ENCODE results near the gene STMN3.

Gene STMN3

GRCh38 chr20:63653041-63653973 lies at the start of gene STMN3:
TSS of gene STMN3 (minus strand) at chr20:63653424. CDS start at chr20:63653345, 79 bp downstream.
- peak; percentile 89 for DNase-seq

- peak; percentile 57 for DNase-seq
These were observed 48.9 kb upstream of the STMN3 start for GRCh38 chr20:63702036-63702665.

GRCh38 chr20:63701329-63702035 lies 48.3 kb upstream of the STMN3 start:
- DNase-seq = peak; percentile 62

GRCh38 chr20:63701051-63701328 lies 47.8 kb upstream of the STMN3 start:
- no peak for DNase-seq

- peak; percentile 60 for DNase-seq
These were observed 47.2 kb upstream of the STMN3 start for GRCh38 chr20:63700199-63701050.

GRCh38 chr20:63699466-63700198 lies 46.4 kb upstream of the STMN3 start:
- DNase-seq = no peak

GRCh38 chr20:63698739-63699465 lies 45.7 kb upstream of the STMN3 start:
- peak; percentile 84 for DNase-seq

GRCh38 chr20:63697868-63698545 lies 44.8 kb upstream of the STMN3 start:
- no peak for DNase-seq

GRCh38 chr20:63697357-63697867 lies 44.2 kb upstream of the STMN3 start:
- DNase-seq = no peak

GRCh38 chr20:63696628-63697356 lies 43.6 kb upstream of the STMN3 start, which contains the start of gene TNFRSF6B:
TSS of gene TNFRSF6B (plus strand) at chr20:63696652. CDS start at chr20:63696768, 116 bp downstream.
- DNase-seq = peak; percentile 67

- DNase-seq = no peak
These were observed 43.0 kb upstream of the STMN3 start for GRCh38 chr20:63696306-63696627.

GRCh38 chr20:63695424-63696305 lies 42.4 kb upstream of the STMN3 start:
- DNase-seq = peak; percentile 66

GRCh38 chr20:63694584-63695423 lies 41.6 kb upstream of the STMN3 start:
- no peak for DNase-seq

GRCh38 chr20:63693733-63694583 lies 40.7 kb upstream of the STMN3 start:
- DNase-seq = no peak

- DNase-seq = no peak
These were observed 40.0 kb upstream of the STMN3 start for GRCh38 chr20:63693083-63693732.

- DNase-seq = no peak
These were observed 39.3 kb upstream of the STMN3 start for GRCh38 chr20:63692436-63693082.

Measured in activated effector memory CD4-positive, alpha-beta T cell treated with anti-CD3 and anti-CD28 coated beads, Interleukin-2, amount 50 U/mL, for 16 hours (primary cell).